Right atrium auricular region (tissue), 2 donors: ENCODE data around the gene SLC8A1. TPM values are rescaled to one million over a fixed set of nuclear protein-coding genes. Genes with fewer than 3 reads are reported as not detected.
A peak's percentile ranks its signal among the peaks of the same experiment; 100 is the strongest.

Experiments
- DNase-seq: peaks from one replicate; pipeline ENCODE4 v3.0.0-alpha.2; 2019; ENCODE audit warnings: low spot score
- H3K27ac ChIP-seq, 2 donors: fragments of 200-600 bp; sonication (generic); 1 replicate in 1 of 2; 2 replicates in 1 of 2; pipeline ENCODE4 v1.5.1; 2016 to 2019
- H3K27me3 ChIP-seq, 2 donors: fragments of 200-600 bp; sonication (generic); one replicate each; pipeline versions ENCODE4 v1.5.1 to v1.6.0; 2017 to 2019
- H3K36me3 ChIP-seq: fragments of 200-600 bp; sonication (generic); one replicate; pipeline ENCODE4 v1.5.1; 2016
- H3K4me1 ChIP-seq, 2 donors: fragments of 200-600 bp; sonication (generic); one replicate each; pipeline versions ENCODE4 v1.5.1 to v1.6.0; 2017 to 2019
- H3K4me3 ChIP-seq, 2 donors: fragments of 200-600 bp; sonication (generic); 1 replicate in 1 of 2; 2 replicates in 1 of 2; pipeline ENCODE4 v1.5.1; 2017 to 2019; ENCODE audit warnings: mild to moderate bottlenecking in 1 of 2, moderate library complexity in 1 of 2
- H3K9me3 ChIP-seq, 2 donors: fragments of 200-600 bp; sonication (generic); one replicate each; pipeline ENCODE4 v1.5.1; 2019
- CTCF ChIP-seq, 2 donors: fragments of 200-600 bp; sonication (generic); IDR thresholded peaks; one replicate each; pipeline ENCODE4 v1.5.1; 2019; ENCODE audit warnings: antibody characterized with exemption in 2 of 2
- total RNA-seq, 2 donors: library from RNA; depleted of rRNA; stranded (reverse); fragments of >200 nt; gene quantifications; one replicate each; pipeline ENCODE4 v1.1.0, GENCODE V29; 2016

SLC8A1 gene
- total RNA-seq, 2 donors from 2014 or later: 493 to 738 TPM

- no peak for TF ChIP-seq CTCF (IDR thresholded peaks at IDR 0.05)
- no peaks in the 10 kb centered on the region for H3K27me3 ChIP-seq
- peaks cover 5% of the 10 kb centered on the region for H3K36me3 ChIP-seq
- no peaks in the 10 kb centered on the region for H3K9me3 ChIP-seq
- no peak for DNase-seq
- H3K4me3 ChIP-seq: peak overlapping the region; percentile 38 to 59
- H3K27ac ChIP-seq: peak overlapping the region; percentile 65 to 76
- H3K4me1 ChIP-seq: peaks cover 0 to 50% of the 10 kb centered on the region in 2 donors
These were observed 977 bp downstream of the SLC8A1 start for GRCh38 chr2:40450796-40451430.

- H3K36me3 ChIP-seq: peaks cover 7% of the 10 kb centered on the region
- no peak for TF ChIP-seq CTCF (IDR thresholded peaks at IDR 0.05)
- H3K27ac ChIP-seq: peak overlapping the region; percentile 65 to 76
- no peak for DNase-seq
- H3K4me1 ChIP-seq: peaks cover 0 to 54% of the 10 kb centered on the region in 2 donors
- no peaks in the 10 kb centered on the region for H3K9me3 ChIP-seq
- H3K27me3 ChIP-seq: no peaks in the 10 kb centered on the region
- peak overlapping the region; percentile 38 to 59 for H3K4me3 ChIP-seq
These were observed 1.7 kb downstream of the SLC8A1 start for GRCh38 chr2:40450066-40450795.

- Histone ChIP-seq H3K4me3 (no peak overlapping the region), H3K27ac (no peak overlapping the region), H3K9me3 (no peaks in the 10 kb centered on the region), H3K27me3 (no peaks in the 10 kb centered on the region), H3K4me1 (peaks cover 0 to 47% of the 10 kb centered on the region in 2 donors), H3K36me3 (peaks cover 7% of the 10 kb centered on the region)
- TF ChIP-seq CTCF (IDR thresholded peaks at IDR 0.05): peak; percentile 36 to 71
- DNase-seq: no peak
These were observed 3.3 kb downstream of the SLC8A1 start for GRCh38 chr2:40448476-40449079.

- Histone ChIP-seq H3K4me3 (no peak overlapping the region), H3K27ac (peak overlapping the region; percentile 13 to 20), H3K27me3 (no peaks in the 10 kb centered on the region), H3K9me3 (no peaks in the 10 kb centered on the region), H3K36me3 (peaks cover 7% of the 10 kb centered on the region), H3K4me1 (peaks cover 0 to 29% of the 10 kb centered on the region in 2 donors)
- no peak for DNase-seq
- TF ChIP-seq CTCF (IDR thresholded peaks at IDR 0.05): no peak
These were observed 6.4 kb downstream of the SLC8A1 start for GRCh38 chr2:40445467-40445866.

- no peak for TF ChIP-seq CTCF (IDR thresholded peaks at IDR 0.05)
- no peaks in the 10 kb centered on the region for H3K9me3 ChIP-seq
- H3K4me3 ChIP-seq: no peak overlapping the region
- peak overlapping the region in 1 of 2 donors; percentile 38 for H3K27ac ChIP-seq
- no peaks in the 10 kb centered on the region for H3K27me3 ChIP-seq
- H3K36me3 ChIP-seq: peaks cover 2% of the 10 kb centered on the region
- H3K4me1 ChIP-seq: peaks cover 0 to 41% of the 10 kb centered on the region in 2 donors
- no peak for DNase-seq
These were observed 11.1 kb downstream of the SLC8A1 start for GRCh38 chr2:40440835-40441234.
